Thyroid gland (tissue), 4 donors: Measurements from ENCODE around the gene NEDD4L. TPM values are rescaled to one million over a fixed set of nuclear protein-coding genes. Genes with fewer than 3 reads are reported as not detected.

Source experiments
- DNase-seq, 2 donors: peaks; one replicate each; pipeline ENCODE4 v3.0.0-alpha.2; 2019
- H3K27ac ChIP-seq, 3 donors: fragments of 200-600 bp; sonication (generic); 1 replicate in 2 of 3; 2 replicates in 1 of 3; pipeline ENCODE4 v1.5.1; 2016 to 2019; ENCODE audit warnings: mild to moderate bottlenecking in 1 of 3, moderate library complexity in 1 of 3
- H3K27me3 ChIP-seq: fragments of 200-600 bp; sonication (generic); one replicate; pipeline ENCODE4 v1.5.1; 2019
- H3K36me3 ChIP-seq, 2 donors: fragments of 200-600 bp; sonication (generic); one replicate each; pipeline ENCODE4 v1.5.1; 2016 to 2019
- H3K4me1 ChIP-seq, 2 donors: fragments of 200-600 bp; sonication (generic); one replicate each; pipeline ENCODE4 v1.5.1; 2017 to 2019
- H3K4me3 ChIP-seq, 3 donors: fragments of 200-600 bp; sonication (generic); replicated peaks in 1 of 3; 1 replicate in 2 of 3; 2 replicates in 1 of 3; pipeline ENCODE4 v1.5.1; 2016; ENCODE audit warnings: mild to moderate bottlenecking in 1 of 3
- H3K9me3 ChIP-seq: fragments of 200-600 bp; sonication (generic); one replicate; pipeline ENCODE4 v1.5.1; 2017
- CTCF ChIP-seq, 6 experiments: fragments of 200-600 bp in 3 of 6; fragments of 450-650 bp in 3 of 6; sonication (generic) in 3 of 6; IDR thresholded peaks; one replicate each; pipeline ENCODE4 v1.5.1; 2016 to 2019; ENCODE audit warnings: antibody characterized with exemption in 6 of 6, mild to moderate bottlenecking in 2 of 6, inconsistent platforms in 1 of 6, moderate library complexity in 1 of 6
- POLR2A ChIP-seq, 2 donors: fragments of 450-650 bp; IDR thresholded peaks; one replicate each; pipeline ENCODE4 v1.6.1; 2017; ENCODE audit warnings: antibody characterized with exemption in 2 of 2, mild to moderate bottlenecking in 2 of 2, moderate library complexity in 1 of 2
- WGBS, 2 donors: methylation state at CpG; one replicate each; pipeline ENCODE4 v1.1.5; 2017; 5-methylcytosine and 5-hydroxymethylcytosine counted together
- intact Hi-C: fragments of 100-400 bp; cut with DNase I; formaldehyde crosslinking; loops from one replicate; pipeline ENCODE4 v1.15.1; 2023
- total RNA-seq, 4 donors: library from RNA; depleted of rRNA; stranded (reverse); fragments of >200 nt; gene quantifications; one replicate each; pipeline ENCODE4 v1.2.3, GENCODE V29; 2016

The NEDD4L gene
- total RNA-seq, 4 donors from 2014 or later: 61.5 to 105 (median 78.0) TPM

- Histone ChIP-seq H3K36me3 (no peaks in the 10 kb centered on the region), H3K4me1 (peaks cover 27 to 31% of the 10 kb centered on the region in 2 donors), H3K27ac (peak overlapping the region in 2 of 3 donors; percentile 3 to 62), H3K27me3 (no peaks in the 10 kb centered on the region), H3K9me3 (no peaks in the 10 kb centered on the region), H3K4me3 (no peak overlapping the region)
- WGBS, 2 donors: 98 to 100% methylated on average over 2 of the region's 2 CpGs
- no peak for DNase-seq
- TF ChIP-seq CTCF (IDR thresholded peaks at IDR 0.05) (no peak), POLR2A (IDR thresholded peaks at IDR 0.05) (no peak)
- intact Hi-C loops: no loop called here
Observed at GRCh38 chr18:58253318-58253717, 209.3 kb downstream of the NEDD4L start.

GRCh38 chr18:58253871-58254270, 209.8 kb downstream of the NEDD4L start:
- Histone ChIP-seq H3K4me1 (peaks cover 31 to 32% of the 10 kb centered on the region in 2 donors), H3K27ac (peak overlapping the region in 2 of 3 donors; percentile 3 to 62), H3K9me3 (no peaks in the 10 kb centered on the region), H3K4me3 (no peak overlapping the region), H3K27me3 (no peaks in the 10 kb centered on the region), H3K36me3 (no peaks in the 10 kb centered on the region)
- intact Hi-C loops: no loop called here
- DNase-seq: no peak
- TF ChIP-seq CTCF (IDR thresholded peaks at IDR 0.05) (no peak), POLR2A (IDR thresholded peaks at IDR 0.05) (no peak)
- WGBS, 2 donors: 93 to 97% methylated on average over 1 of the region's 1 CpG

- Histone ChIP-seq H3K36me3 (no peaks in the 10 kb centered on the region), H3K4me3 (no peak overlapping the region), H3K9me3 (no peaks in the 10 kb centered on the region), H3K27ac (peak overlapping the region in 2 of 3 donors; percentile 29 to 62), H3K4me1 (peaks cover 31 to 32% of the 10 kb centered on the region in 2 donors), H3K27me3 (no peaks in the 10 kb centered on the region)
- WGBS, 2 donors: 84 to 87% methylated on average over 17 of the region's 17 CpGs
- TF ChIP-seq POLR2A (IDR thresholded peaks at IDR 0.05) (no peak), CTCF (IDR thresholded peaks at IDR 0.05) (no peak)
- DNase-seq: no peak
- intact Hi-C loops: no loop called here
Observed at GRCh38 chr18:58254873-58255511, 211.0 kb downstream of the NEDD4L start.

GRCh38 chr18:58255701-58256311, 211.8 kb downstream of the NEDD4L start:
- no peaks in the 10 kb centered on the region for H3K36me3 ChIP-seq
- WGBS, 2 donors: 98% methylated on average over 34 to 58 of the region's 67 CpGs
- H3K27ac ChIP-seq: no peak overlapping the region
- intact Hi-C loops: no loop called here
- H3K4me3 ChIP-seq: no peak overlapping the region
- peaks cover 31 to 32% of the 10 kb centered on the region in 2 donors for H3K4me1 ChIP-seq
- no peaks in the 10 kb centered on the region for H3K9me3 ChIP-seq
- DNase-seq: no peak
- TF ChIP-seq POLR2A (IDR thresholded peaks at IDR 0.05) (no peak), CTCF (IDR thresholded peaks at IDR 0.05) (no peak)
- H3K27me3 ChIP-seq: no peaks in the 10 kb centered on the region
